Right ventricle myocardium inferior (tissue), 1 donor: ENCODE measurements around the gene SSH2. TPM values are rescaled to one million over a fixed set of nuclear protein-coding genes. Genes with fewer than 3 reads are reported as not detected.
A peak's percentile ranks its signal among the peaks of the same experiment; 100 is the strongest.
"Not testable (repeated sequence)": the region's sequence is repeated elsewhere in the genome, so short reads cannot be mapped to it uniquely, and the experiment has no call there.

ENCODE experiments used
- ATAC-seq: fragments of 200-7000 bp; cut with Tn5 transposase; one replicate; pipeline ENCODE4 v1.9.1; 2020; ENCODE audit warnings: mild to moderate bottlenecking, moderate library complexity
- DNase-seq: peaks from one replicate; pipeline ENCODE4 v3.0.0; 2021; ENCODE audit errors: missing footprints
- intact Hi-C: fragments of 100-400 bp; cut with DNase I; formaldehyde crosslinking; loops from one replicate; pipeline ENCODE4 v1.11.0; 2022
- total RNA-seq: library from RNA; stranded (reverse); fragmentation: NEBNext Ultra II Directional; extraction: Animal tissue kit (Norgen Biotek cat#: 25700); gene quantifications from one replicate; pipeline ENCODE4 v1.2.1, GENCODE V29; 2021
- donor health status: DM: no; HTN: yes; CAD: no; lungs with severe emphysema.

SSH2 gene
- total RNA-seq, 1 donor from 2014 or later: 34.7 TPM

DNA sequence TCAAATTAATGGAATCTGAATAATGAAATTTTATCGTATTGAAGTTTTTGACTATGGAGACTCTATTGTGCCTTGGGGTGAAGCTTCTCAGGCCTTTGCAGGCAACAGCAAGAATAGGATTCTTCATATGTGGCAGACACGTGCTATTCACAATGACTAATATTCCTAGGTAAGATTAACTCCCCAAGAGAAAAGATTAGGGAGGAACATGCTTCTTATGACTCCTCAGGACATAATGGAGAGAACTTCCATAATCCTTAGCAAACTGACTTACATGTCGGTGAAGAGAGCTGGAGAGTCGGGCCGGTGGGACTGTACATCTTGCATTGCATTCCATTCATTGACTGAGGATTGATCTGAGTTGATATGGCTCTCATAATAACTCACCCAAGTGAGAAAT is 258.4 kb downstream of the SSH2 start:
- ATAC-seq (no peak), DNase-seq (no peak)
- intact Hi-C loops: no loop called here

DNA sequence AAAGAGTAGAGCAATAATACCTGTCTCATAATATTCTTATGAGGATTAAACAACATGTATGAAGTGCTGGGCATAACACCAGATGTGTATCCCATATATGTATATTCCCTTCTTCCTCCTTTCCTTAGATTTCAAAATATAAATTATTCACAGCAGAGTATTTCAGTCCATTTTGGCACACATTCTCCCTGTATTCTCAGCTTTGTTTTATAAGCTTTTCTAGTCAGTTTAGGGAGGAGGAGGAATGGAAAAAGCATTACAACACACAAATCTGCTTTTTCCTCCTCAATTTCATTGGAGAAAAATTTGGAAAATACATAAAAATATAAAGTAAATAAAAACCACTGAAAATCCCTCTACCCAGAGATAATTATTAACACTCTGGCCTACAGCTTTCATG is 260.8 kb downstream of the SSH2 start:
- intact Hi-C loops: no loop called here
- no peak for DNase-seq

DNA sequence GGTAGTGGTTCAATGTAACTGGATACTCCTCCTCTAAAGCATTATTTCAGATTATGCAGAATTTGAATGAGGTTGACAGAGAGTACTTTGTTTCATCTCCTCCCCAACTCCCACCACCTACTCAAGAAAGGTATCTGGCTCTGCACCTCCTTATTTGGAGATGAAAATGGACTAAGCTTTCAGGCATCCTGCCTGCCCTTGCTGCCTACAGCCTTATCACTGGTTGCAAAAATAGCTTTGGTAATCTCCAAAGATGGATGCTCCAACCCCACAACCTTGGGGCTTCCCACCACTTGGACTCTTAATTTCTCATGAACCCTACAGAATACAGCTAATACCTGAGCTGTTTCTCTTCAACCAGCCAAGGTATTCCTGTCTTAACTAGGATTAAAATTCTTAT is 262.1 kb downstream of the SSH2 start:
- ATAC-seq: peak; percentile 69
- intact Hi-C loops: no loop called here
- no peak for DNase-seq

More for the DNA sequence above, 260.8 kb downstream of the SSH2 start:
- ATAC-seq: no peak

DNA sequence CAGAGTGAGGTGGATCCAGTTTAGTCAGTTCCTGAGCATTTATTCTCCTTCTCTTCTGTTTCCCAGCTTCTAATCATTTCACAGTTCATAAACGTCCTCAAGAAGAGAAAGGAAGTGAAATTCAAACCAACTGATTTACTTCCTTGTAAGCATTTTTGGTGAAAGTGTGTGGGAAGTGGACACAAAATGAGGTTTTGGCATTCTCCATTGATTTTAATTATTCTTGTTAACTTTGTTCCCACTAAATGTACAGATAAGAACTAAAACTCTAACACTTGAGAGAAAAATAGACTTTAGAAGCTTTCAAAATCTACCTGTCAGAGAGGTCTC is 264.6 kb downstream of the SSH2 start:
- ATAC-seq (no peak), DNase-seq (no peak)
- intact Hi-C loops: no loop called here

DNA sequence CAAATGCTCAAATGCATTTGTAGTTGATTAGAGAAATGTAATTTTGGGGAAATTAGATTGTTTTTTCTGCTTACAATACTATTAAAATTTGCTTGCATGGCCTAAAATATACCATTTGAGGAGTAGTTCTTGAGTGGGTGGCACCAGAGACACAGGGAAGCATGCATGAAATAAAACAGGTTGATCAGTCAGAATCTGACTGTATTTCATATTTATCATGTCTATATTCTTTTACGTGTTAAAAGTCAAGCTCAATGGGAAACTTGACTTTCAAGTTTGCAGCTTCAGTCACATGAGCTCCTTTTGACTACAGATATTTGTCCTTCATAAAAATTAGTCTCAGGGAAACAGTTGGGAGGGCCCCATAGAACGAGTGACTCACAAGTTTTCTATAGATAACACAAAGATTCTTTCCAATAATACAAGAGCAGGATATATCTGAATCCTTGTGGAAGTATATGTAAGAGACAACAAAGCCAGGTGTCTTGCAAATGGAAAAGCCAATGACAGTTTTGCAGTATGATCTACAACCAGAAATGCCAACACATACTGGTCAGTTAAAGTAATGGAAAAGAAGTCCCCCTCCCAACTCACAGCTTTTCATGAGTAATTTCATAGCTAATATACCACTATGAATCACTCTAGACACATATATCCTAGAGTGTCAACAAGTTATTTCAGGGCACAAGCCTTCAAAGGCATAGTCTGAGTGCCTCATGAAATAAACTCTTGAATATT is 265.1 kb downstream of the SSH2 start:
- ATAC-seq (no peak), DNase-seq (no peak)
- intact Hi-C loops: no loop called here

DNA sequence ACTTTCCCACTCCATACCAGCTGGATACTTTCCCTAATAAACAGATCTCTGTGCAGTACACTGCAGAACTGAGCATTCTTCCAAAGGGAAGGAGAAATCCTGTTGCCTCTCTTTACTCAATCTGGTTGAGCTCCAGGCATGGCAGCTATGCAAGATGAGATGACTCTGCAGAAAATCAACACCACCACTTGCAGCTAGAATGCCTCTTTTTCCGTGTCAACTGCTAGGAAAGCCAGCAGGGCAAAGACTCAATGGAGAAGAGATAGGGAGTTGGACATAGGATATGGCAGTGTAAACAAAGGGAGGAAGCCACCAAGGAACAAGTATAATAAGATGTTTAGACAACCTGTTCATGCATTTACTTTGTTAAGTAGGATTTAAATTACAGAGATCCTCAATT is 266.9 kb downstream of the SSH2 start:
- intact Hi-C loops: no loop called here
- ATAC-seq: peak; percentile 27
- no peak for DNase-seq

DNA sequence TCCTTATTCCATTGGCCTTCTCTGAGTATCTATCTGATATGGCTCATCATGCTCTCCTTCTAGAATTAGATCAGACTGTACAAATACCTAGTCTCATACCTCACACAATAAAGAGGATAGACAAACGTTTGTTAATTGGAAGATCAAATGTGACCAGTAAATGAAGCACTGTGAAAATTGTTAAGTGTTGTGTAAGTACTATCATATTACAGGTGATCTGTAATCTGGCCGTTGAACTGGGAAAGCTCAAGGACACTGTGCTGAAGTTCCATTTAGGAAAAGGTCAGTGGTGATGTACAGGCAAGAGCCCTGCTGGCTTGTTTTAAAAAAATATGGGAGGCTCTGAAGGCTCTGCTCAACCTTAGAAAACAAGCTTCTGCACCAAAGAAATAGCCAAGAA is 268.8 kb downstream of the SSH2 start:
- intact Hi-C loops: no loop called here

DNA sequence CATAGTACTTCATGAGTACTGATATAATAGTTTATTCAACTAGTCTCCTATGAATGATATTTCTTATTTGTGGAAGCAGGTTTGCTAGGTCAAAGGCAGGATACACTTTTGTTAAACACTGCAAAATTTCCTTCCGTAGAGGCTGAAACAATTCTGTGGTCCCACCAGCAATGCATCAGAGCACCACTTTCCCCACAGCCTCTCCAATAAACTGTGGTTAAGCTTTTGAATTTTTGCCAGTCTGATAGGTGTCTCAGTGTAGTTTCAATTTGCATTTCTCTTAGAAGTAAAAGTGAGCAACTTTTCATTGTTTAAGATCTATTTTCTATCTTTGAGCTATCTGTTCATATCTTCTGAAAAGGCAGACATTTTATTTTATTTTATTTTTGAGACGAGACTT is 270.9 kb downstream of the SSH2 start:
- ATAC-seq (no peak), DNase-seq (no peak)
- intact Hi-C loops: no loop called here

More for the DNA sequence above, 268.8 kb downstream of the SSH2 start:
- DNase-seq: no peak
- ATAC-seq: no peak

DNA sequence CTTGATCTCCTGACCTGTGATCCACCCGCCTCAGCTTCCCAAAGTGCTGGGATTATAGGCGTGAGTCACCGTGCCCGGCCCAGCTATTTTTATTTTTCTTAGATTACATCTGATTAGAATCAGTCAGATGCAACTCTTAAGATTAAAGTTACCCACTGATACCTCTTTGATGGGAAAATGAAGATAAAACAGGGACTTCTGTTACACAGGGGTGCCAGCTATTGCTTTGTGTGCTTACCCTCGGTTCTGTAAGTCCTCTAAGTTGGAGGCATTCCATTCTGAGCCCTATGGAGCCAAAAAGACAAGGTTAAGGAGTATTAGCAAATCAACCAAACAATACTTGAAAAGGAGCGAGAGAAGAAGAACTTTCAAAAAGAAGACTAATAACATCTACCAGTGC is 274.7 kb downstream of the SSH2 start:
- intact Hi-C loops: no loop called here
- ATAC-seq (no peak), DNase-seq (no peak)

DNA sequence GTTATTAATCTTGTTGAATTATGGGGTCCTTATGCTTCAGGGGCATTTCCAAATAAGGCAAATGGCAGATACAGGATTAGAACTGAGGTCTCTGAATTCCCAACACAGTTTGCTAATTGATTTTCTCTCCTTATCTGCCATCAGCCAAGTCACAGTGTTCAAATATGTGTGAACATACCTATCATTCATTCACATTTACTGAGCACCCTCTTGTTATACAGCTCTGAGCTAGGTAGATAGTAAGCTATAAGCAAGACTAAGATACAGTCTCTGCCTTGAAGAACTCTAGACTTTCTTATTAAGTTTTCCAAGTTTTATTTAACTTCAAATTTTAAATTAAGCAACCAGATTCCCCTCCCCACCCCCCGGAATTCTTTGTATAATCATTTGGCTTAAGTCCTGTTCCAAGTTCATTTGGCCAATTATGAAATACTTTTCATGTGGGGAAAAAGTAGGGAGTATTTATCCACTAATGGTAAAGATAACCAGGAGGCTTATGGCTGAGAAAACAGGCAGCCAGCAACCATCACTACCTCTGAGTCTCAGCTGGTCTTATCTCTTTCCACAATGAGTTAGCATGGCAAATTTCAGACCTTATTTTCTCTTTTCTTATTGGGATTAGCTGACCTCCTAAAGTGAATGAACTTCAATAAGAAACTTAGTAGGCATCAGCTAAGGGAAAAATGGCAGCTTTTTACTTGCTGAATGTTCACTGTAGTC is 275.9 kb downstream of the SSH2 start:
- DNase-seq: no peak
- intact Hi-C loops: no loop called here
- ATAC-seq: no peak

DNA sequence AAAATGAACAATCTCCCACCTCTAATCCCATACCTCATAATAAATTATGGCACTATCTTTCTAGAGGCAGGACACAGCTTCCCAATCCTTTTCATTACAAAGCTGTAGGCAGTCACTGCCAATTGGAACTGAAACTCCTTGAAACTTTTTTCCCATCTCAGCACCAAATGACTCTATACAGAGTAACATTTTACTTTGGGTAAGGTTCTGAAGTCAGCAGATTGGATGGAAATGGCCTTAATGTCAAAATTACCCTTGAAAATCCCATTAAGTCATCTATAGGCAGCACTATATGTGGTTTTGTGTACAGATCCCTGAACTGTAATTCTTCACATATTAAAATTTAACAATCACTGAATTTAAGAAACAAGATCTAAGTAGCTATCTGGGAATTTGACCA is 277.1 kb downstream of the SSH2 start:
- intact Hi-C loops: no loop called here
- ATAC-seq (no peak), DNase-seq (no peak)

DNA sequence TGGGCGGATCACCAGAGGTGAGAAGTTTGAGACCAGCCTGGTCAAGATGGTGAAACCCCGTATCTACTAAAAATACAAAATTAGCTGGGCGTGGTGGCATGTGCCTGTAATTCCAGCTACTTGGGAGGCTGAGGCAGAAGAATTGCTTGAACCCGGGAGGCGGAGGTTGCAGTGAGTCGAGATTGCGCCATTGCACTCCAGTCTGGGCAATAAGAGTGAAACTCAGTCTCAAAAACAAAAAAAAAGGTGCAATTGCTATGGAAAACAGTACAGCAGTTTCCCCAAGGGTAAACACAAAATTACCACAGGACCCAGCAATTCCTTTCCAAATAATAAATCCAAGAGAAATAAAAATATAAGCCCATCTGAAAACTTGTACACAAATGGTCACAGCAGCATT is 278.1 kb downstream of the SSH2 start:
- ATAC-seq, intact Hi-C loops: not testable (repeated sequence)

DNA sequence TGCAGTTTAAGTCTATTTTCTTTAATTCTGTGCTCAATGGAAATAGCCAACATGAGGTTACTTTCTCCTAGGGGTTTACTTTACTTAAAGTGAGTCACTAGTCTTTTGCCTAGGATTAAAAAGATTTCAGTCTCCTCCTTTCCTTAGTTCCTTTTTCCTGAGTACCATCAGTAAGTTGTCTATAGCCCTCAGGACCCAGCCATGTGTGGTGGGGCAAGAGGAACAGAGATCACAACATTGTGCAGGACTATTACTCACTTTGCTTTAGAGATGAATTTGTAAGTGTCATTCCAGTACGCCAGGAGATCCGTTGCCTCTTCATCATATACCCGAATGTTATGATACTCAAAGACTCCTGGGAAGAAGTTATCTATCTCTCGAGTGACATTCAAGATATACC is 279.6 kb downstream of the SSH2 start:
- intact Hi-C loops: no loop called here
- DNase-seq (no peak), ATAC-seq (no peak)

More for the DNA sequence above, 278.1 kb downstream of the SSH2 start:
- not testable (repeated sequence) for DNase-seq

DNA sequence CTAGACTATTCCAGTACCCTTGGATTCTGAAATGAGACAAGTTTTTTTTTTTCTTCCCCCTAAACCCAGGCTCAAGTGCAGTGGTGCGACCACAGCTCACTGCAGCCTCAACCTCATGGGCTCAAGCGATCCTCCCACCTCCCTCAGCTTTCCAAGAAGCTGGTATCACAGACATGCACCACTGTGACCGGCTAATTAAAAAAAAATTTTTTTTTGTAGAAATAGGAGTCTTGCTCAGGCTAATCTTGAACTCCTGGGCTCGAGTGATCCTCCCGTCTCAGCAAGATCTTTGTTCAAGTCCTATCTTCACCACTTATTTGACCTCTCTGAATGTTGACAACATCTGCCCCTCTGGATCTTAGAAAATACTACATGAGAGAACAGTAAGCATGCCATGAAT is 280.7 kb downstream of the SSH2 start:
- intact Hi-C loops: no loop called here
- no peak for DNase-seq
- no peak for ATAC-seq

DNA sequence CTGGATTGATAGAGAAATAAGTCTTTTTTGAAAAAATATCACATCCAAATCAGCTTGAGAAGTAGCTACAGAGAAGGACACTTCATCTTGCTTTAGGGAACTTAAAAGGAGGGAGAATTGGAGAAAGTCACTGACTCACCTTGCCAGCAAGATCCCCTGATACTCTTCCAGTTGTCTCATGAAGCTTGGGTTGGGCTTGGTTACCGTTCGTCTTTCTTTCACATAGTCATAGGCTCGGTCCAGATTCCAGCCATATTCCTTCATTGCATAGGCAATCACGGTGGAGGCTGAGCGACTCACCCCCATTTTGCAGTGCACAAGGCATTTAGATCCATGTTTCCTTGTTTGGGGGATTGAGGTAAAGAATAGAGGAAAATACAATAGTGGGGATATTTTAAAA is 282.0 kb downstream of the SSH2 start:
- DNase-seq (no peak), ATAC-seq (no peak)
- intact Hi-C loops: no loop called here

DNA sequence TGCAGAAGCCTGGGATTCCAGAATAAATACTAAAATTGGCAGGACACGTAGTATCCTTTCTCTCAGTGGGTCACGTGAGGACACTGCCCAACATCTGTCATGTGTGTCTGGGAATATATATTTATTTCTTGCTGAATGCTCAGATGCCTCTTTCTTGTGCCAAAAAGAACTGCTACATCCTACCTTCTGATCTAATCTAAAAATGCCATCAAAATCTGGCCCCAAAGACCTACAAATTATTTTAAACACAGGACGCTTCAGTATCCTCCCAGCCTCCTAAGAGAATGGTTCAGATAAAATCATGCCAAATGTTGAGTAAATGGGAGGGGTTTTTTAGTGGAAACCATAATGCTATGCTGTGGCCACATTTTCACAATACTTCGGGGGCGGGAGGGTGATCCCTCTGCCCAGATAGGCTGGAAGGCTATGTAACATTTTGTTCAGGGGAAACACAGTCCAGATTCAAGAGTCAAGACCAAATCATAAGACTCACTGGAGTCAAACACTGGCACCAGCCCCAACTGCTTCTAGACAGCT is 284.4 kb downstream of the SSH2 start:
- ATAC-seq (peak; percentile 89), DNase-seq (peak; percentile 81)
- intact Hi-C loops: no loop called here

DNA sequence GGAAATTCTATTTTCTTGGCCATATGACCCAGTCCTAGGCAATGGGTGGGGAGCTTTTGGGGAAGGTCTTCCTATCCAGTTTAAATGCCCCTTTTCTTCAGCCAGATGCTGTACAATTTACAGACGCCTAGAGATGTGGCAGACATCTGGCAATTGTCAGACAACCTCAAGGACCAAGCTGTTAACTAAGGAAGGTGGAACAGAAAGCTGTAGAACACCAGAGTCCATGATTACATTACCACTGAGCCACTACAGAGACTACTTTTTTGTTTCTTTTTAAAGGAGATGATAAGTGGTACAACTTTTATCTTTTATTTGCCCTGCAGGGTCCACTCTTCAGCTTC is 286.2 kb downstream of the SSH2 start:
- no peak for ATAC-seq
- intact Hi-C loops: loop anchor here (5.0 kb wide), 2 partner anchors 119 to 284 kb away; no protein-coding TSS in a partner anchor

DNA sequence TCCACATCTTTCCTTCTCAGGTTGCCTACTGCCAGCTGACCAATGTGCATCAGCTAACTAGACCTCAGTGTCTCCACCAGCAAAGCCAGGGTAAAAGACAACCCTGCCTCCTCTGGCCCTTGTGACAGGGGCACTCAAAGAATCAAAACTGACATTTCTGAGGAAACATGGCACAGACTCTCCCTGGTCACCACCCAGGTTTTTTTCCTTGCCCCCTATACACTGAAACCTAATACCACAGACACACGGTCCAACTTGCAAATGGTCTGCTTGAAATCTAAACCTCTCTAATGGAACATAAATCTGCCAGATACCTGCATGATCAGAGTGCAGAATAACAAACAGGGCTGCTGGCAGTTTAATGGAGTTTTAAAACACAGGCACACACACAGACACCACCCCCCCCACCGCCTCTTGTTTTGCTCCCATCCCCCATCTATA is 287.8 kb downstream of the SSH2 start:
- ATAC-seq: no peak
- no peak for DNase-seq
- intact Hi-C loops: loop anchor here (5.0 kb wide), 2 partner anchors 120 to 285 kb away; no protein-coding TSS in a partner anchor

More for the DNA sequence above, 286.2 kb downstream of the SSH2 start:
- no peak for DNase-seq

DNA sequence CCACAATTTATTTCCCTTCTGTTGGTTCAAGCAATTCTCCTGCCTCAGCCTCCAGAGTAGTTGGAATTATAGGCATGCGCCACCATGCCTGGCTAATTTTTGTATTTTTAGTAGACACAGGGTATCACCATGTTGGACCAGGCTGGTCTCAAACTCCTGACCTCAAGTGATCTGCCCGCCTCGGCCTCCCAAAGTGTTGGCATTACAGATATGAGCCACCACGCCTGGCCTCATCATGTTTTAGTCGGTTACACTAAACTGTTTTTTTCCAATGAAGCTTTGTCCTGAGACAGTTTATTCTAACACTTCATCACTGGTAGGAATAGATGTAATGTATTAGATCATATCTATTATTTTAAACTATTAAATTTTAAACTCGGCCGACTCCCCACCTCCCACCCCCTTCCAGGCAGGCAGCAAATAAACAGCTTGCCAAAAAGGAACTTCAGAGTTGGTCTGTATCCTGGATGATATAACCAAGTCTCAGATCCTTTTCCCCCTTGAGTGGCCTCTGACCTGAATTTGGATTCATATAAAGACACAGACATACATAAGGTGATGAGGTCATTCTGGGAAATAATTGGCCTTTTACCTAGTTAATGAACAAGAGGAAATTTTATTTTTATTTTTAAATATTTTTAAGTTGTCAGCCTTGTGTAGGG is 288.9 kb downstream of the SSH2 start:
- DNase-seq (no peak), ATAC-seq (no peak)
- intact Hi-C loops: loop anchor here (5.0 kb wide), 2 partner anchors 121 to 286 kb away; no protein-coding TSS in a partner anchor

DNA sequence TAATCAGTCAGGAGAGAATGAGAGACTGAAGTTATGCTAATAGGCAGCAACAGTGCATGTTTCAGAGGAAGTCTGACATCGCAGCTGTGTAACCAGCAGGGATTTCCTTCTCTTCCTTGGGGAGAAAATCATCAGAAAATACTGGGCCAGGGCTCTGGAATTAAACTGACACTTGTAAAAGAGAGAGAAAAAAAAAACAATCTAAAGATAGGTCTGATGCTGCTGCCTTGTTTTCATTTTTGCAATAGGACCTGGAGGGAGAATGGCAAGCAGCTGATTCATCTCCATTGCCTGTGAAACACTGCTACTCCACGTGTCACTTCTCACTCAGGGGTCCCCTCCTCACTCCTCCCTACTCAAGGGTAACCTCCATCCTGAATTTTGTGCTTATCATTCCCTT is 289.6 kb downstream of the SSH2 start:
- DNase-seq (no peak), ATAC-seq (peak; percentile 32)
- intact Hi-C loops: loop anchor here (5.0 kb wide), 2 partner anchors 122 to 287 kb away; no protein-coding TSS in a partner anchor
